HPDE6-E6E7 (cell line): Measurements from ENCODE around the gene COL6A2.

ENCODE experiments used
- DNase-seq: peaks from one replicate; pipeline ENCODE4 v3.0.0; 2011; ENCODE audit warnings: missing footprints; ENCODE audit errors: extremely low spot score

COL6A2 gene

DNA sequence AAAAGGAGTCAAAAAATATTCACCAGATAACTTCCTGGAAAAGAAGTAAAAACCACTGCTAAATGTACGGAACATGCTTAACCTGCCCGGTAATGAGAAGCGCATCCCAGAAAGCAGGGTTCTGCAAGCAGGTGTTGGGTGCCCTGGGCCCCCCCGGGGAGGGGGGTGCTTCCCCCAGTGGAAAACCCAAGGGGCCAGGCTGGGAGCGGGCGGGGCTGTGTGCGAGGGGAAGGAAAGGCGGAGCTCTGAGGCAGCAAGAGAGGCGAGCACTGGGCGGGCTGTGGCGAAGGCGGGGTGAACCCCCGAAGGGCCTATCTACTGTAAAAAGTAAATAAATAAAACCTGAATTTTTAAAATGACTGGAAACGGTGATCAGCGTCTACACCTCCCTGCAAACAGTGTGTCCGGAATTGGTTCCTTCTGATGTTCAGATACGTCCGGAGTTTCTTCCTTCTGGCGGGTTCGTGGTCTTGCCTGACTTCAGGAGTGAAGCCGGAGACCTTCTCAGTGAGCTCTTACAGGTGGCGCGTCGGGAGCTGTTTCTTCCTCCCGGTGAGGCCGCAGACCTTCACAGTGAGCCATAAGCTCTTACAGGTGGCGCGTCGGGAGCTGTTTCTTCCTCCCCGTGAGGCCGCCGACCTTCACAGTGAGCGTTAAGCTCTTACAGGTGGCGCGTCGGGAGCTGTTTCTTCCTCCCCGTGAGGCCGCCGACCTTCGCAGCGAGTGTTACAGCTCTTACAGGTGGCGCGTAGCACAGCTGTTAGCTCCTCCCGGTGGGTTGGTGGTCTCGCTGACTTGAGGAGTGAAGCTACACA lies 44.1 kb downstream of the COL6A2 start:
- DNase-seq = no peak

DNA sequence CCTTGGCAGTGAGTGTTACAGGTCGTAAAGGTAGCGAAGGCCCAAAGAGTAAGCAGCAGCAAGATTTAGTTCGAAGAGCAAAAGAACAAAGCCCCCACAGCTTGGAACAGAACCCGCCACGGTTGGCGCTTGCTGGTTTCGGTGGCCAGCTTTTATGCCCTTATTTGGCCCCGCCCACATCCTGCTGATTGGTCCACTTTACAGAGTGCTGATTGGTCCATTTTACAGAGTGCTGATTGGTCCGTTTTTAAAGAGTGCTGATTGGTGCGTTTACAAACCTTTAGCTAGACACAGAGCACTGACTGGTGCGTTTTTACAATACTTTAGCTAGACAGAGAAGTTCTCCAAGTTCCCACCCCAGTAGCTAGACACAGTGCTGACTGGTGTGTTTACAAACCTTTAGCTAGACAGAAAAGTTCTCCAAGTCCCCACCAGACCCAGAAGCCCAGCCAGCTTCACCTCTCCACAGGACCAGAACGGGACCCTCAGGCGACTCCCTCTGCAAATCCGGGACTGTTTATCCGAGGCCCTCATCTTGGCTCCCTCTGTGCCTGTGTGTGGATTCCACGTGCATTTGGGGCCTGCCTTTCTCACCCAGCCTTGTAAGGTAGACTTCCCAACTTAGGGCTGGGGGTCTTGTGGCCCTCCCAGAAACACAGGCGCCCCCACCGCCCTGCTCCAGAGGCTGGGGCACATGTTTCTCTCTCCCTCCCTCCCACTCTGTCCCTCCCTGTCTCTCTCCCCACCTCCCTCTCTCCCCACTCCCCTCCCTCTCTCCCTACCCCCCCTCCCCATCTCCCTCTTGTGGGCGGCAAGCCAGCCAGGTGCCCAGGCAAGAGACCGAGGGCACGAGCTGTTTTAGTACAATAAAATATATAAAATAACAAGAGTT lies 44.9 kb downstream of the COL6A2 start:
- DNase-seq = no peak

DNA sequence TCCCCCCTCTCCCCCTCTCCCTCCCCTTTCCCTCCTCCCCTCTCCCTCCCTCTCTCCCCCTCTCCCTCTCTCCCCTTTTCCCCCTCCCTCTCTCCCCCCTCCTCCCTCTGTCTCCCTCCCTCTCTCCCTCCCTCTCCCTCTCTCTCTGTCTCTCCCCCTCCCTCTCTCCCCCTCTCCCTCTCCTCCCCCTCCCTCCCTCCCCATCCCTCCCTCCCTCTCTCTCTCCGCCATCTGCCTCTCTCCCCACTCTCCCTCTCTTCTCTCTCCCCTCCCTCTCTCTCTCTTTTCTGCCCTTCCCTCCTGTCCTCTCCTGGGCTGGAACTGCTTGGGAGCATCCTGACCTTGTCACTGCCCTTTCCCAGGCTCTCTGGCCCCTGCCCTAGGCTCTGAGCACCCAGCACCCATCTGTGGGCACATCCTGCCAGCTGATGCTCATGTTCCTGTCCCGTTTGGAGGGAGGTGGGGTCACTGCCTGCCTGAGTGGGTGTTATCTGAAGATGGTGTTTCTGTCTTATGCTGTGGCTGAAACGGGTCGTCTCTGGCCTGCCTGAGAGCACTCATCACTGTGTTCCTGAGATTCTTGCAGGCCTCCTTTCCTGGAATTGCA lies 46.7 kb downstream of the COL6A2 start:
- DNase-seq = no peak

DNA sequence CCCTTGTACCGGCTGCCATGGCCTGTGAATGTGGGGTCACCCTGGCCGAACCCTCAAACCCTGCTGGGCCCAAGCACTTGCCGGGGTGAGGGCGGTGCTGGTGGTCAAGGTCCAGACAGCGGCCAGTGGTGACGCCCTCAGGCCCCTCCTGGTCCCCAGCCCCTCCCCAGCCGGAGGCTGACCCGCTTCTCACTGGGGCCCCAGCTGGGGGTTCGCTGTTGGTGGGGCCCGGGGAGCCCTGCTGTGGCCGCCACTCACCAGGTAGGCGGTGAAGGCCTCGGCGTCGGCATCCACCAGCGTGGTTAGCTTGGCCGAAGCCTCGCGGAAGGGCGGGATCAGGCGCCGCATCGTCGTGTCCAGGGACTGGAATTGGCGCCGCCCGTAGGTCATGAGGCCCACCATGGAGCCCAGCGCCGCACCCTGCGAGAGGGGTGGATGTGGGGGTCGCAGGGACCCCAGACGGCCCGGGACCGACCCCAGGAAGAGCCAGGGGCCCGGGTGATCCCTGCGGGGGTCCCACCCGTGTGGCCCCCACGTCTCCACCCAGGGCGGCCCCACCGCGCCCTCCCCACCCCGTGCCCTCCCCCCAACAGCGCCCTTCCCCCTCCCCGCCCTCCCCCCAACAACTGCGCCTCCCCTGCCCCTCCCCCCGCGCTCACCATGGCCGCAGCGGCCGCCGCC lies 47.4 kb downstream of the COL6A2 start:
- no peak for DNase-seq

DNA sequence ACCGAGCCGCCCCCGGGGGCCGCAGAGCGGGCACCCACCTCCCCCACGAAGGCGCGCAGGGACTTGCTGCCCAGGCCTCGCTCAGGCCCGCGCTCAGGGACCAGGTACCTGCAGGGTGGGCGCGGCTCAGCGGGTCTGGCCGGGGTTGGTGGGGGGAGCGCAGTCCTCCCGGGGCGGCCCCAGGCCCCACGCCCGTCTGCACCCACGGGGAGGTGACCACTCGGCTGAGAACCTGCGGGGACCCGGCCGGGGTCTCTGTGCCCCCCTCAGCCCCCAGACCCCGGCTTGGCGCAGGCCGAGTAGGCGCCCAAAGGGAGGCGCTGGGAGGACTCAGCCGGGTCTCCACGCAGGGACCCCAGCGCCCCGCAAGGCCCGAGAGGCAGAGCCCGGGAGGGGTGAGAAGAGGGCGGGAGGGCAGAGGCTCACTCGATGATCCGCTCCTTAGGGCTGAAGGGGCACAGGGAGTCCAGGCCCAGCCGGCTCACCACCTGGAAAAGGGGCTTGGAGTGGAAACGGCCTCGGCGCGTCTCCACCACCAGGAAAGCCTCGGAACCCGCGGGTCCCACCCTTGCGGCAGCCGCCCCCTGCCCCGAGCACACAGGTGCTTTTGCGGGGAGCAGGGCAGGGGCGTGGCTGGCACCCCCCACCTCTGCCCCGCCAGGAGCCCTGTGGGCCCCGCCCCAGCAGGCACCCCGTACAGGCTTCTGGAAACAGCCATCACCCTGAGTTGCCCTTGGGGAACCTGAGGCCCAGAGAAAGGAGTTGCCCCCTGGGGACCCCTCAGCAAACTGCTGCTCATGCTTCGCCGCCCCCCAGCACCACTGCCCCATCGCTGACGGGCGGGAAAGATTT lies 48.2 kb downstream of the COL6A2 start:
- DNase-seq = no peak

DNA sequence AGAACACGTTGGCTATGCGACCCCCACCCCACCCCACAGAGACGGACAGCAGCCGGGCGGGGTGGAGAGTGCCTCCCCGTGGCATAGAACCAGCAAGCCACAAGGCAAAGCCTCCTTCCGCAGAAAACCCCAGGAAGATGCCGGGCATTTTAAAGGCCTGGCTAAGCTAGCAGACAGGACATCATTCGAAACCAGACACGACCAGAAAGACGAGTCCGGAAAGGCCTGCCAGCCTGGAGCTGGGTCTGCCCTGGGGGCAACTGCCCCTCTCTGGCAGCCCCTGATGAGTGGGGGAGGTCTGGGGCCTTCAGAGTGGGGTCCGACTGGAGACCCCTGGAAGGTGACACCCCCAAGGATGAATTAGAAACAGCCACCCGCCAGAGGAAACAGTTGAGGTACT lies 48.9 kb downstream of the COL6A2 start:
- DNase-seq = no peak

DNA sequence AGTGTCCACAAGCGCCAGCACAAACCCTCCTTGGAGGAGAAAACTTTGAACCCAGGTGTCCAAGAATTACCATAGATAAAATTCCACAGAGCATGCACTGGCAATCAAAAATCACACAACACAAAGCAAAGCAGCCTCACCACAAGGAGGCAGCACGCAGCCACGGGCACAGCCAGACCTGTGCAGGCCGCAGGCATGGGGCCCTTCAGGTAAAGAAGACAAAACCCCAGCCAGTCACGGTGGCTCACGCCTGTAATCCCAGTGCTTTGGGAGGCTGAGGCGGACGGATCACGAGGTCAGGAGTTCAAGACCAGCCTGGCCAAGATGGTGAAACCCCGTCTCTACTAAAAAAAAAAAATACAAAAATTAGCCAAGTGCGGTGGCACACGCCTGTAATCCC lies 49.5 kb downstream of the COL6A2 start:
- DNase-seq = peak; percentile 13

DNA sequence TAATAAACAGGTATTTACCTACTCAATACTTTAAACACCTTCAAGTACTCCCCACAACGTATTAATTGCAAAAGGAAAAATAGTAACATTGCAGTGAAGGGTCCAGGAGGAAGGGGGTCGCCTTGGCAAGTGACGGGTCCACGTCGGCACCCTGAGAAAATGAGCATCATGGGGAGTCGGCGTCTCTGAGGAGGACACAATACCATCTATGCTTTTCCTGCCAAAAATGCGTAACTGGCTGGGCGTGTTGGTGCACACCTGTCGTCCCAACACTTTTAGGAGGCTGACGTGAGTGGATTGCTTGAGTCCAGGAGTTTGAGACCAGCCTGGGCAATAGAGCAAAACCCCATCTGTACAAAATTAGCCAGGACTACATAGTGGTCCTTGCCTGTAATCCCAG lies 50.2 kb downstream of the COL6A2 start:
- no peak for DNase-seq

DNA sequence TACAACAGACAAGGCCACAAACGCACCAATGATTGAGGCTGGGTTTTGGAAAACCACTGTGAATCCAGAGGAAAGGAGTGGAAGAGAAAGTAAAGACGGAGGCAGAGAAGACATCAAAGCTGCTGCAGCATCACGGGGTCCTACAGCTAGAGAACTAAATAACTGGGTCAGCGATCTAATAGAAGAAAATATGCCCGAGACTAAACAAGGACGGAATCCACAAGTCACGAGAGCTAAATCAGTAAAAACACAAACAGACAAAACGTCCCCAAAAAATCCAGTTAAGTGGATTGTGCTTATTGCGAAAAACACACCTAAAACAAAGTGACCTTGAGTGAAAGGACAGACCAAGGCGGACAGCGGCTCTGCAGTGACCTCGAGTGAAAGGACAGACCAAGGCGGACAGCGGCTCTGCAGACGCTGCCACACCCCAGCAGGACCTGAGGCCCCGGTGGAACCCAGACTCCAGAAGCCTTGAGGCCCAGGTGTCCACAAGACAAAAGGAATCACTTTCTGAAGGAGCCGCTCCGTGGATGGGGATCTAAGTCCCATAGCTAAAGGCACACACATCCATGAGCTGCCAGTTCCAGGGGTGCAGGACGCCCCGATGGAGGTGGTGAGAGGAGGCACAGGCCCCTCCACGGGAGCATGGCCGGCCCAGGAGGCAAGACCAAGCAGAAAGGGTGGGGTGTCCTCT lies 51.4 kb downstream of the COL6A2 start:
- DNase-seq = no peak

DNA sequence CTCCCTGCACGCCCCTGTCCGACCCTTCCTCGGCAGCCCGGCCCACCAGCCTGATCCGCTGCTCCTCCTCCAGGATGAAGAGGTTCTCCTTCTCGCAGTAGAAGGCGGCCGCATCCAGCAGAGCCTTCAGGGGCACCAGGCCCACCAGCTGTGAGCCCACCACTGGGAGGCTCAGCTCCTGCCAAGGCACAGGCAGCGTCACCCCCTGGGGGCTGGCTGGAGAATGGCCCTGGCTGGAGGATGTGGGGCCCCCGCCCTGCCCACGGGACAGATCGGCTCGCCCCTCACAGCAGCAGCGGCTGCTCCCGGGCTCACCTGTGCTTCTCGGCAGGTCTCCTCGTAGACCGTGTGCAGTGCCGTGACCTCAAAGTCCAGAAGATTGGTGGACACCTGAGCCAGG lies 52.2 kb downstream of the COL6A2 start:
- DNase-seq = no peak

DNA sequence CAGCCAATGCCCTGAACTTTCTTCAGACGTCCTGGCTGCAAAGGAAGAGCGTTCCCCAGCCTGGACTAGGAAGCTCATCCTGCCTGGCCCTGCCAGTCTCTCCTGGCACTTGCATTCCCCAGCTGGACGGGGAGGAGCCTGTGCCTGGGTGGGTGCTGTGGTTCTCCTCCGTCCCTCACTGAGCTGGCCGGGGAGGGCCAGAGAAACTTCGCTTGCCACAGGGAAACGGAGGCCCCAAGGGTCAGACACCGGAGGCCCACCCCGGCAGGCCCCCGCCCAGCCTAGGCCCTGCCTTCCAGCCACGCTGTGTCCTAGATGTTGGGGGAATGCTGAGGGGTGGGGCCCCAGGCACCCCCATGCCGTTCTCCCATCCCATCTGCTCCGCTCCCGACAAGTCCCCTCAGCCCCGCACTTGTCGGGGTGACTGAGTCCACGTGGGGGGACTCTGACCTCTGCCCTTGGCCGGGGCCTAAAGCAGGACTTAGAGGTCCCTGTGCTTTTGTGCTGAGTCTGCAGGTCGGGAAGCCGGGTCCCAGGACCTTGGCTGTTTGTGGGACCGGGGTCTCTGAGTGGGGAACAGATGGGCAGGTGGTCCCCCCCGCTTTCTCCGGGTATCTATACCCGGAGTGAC lies 52.7 kb downstream of the COL6A2 start:
- no peak for DNase-seq

DNA sequence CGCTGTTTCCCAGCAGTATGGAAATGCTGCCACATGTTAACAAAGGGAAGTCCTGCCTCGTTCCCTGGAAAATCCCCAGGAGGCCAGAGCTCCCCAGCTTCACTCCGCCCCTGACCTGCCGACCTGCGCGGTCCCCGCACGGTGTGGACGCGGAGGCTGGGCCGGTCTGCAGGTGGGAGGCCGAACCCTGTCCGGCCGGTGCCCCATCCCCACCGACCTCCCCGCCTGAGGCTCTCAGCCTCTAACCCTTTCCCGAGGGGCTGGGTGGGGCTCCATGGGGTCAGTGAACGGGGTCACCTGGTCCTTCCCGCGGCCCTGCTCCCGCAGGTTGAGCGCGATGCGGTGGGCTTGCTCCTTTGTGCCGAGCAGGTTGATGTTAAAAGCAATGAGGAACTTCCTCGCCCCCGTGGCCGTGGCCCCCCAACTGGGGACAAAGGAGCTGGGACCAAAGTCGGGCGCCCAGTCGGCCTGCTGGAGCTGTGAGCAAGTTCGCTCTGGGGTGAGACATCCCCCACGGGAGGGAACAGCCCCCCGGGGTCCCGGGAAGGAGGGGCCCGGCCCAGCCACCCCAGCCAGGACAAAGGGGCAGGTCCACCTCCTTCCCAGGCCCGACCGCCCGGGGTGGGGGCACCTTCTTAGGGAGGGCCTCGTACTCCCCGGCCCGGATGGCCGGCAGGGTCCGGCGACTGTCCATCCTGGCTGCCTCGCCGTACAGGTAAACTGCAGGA lies 53.5 kb downstream of the COL6A2 start:
- no peak for DNase-seq

DNA sequence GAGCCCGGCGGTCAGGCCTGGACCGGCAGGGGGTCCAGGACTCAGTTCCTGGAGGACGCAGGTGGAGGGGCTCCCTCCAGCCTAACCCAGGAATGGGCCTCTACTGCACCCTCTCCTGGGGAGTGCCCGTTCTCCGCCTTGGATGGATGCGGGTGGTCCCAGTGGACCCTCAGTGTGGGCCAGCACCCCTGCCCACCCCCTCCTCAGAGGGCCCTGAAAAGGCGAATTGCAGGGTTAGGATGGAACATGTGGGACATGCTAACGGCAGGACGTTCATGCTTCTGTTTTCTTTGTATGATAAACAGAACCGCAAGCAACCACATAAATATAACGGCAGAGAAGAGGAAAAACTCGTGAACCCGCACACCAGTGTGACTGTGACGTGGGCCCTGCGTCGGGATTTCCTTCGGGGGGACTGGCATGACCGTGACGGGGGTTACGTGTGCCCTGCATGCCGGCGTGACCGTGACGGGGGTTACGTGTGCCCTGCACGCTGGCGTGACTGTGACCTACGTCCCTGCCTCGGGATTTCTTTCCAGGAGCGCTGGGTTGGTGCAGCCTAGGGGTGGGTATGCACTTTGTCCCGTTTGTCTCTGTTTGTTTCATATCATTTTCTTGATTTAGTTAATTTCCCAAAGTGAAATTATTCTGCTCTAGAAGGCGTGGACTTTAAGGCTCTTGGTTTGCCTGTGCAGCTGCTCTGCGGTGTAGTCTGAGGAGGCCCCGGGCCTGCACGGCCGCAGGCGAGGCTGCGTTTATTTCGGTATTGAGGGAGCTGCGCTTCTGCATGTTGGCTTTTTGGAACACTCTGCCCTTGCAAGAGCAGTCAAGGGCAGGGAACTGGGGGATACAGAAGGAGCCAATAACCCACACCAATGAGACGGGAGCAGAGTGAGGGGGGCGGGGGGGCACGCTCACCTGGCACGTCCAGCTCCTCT lies 54.3 kb downstream of the COL6A2 start:
- no peak for DNase-seq

DNA sequence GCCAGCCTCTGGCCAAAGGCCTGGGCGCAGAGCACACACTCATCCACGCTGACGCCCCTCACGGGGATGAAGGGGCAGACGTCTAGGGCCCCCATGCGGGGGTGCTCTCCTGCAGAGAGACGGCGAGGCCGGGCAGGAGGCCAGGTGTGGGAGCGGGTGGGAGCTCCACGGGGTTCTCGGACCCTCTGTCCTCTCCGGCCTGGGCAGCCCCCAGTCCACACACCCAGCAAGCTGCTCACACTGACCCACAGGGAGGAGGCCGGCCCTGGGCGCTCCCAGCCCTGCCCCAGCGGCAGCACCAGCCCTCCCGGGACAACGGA lies 55.0 kb downstream of the COL6A2 start:
- DNase-seq = no peak

DNA sequence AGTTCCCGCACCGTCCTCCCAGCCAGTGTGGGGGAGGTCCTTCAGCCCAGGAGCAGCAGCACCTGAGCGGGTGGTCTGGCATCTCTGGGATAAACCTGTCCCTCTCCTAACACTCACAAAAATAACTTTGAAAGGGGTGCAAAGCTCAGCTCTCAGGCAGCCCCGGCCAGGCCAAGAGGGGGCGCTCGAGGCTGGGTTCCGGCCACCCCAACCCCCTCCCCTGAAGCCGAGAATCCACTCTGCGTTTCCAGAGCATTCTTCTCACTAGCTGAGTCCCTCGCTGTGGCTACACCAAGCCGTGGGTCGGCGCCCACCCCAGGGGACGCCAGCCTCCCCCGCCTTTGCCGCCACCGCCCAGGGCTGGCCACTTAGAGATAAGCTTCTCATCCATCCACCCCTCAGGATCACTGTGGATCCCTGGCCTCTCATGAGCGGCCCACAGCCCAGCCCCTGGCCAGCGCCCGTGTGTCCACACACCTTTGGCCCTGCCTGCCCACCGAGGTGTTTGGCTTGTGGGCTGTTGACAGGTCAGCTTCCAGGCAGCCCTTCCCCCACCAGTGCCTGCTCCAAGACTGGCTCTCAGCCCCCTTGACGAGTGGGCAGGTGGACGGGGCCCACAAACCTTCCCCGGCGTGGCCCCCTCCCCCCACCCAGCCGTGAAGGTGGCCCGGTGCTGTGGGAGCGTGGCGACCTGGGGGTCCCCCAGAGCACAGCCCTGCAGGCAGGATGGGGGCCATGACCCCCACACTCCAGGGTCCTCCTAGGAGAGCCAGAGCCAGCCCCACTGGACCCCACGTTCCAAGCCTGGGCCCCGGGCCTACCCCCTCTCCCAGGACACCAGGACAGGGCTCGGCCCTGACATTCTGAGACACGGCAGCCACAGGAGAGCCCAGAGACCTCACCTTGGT lies 55.6 kb downstream of the COL6A2 start:
- peak; percentile 13 for DNase-seq

DNA sequence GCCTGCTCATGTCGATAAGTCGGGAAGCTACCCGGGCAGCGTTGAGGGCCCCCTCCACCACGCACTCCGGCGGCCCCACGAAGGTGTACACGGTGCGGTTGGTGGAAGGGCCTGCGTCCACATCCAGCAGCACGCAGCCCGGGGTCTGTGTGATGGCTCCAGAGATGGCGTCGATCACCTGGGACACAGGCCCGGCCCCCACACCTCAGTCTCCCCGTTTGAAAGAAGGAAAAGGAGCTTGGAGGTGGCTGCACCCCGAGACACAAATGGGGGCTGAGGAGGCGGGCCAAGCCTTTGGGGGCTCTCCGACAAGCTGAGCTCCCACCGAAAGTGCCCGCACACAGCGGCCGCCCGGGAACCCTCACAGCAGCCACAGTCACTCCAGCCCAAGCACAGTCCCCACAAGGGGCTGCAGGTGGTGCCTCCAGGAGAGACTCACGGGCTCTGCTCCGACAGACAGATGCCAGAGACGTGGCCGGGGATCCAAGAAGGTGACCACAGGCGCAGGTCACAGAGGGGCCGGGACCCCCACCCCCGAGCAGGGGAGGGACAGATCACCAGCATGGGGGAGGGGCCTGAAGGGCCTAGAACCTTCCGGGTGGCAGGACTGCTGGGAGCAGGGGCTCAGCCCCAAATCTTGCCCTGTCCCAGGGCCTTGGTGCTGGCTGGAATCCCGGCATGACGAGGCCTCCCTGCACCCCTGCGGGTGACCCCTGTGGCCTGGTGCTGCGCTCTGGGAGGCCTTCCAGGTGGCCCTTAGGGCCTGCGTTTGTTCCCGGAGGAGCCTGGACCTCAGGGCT lies 56.4 kb downstream of the COL6A2 start:
- no peak for DNase-seq
